SIG-M5 (cell line): ENCODE results near the gene MGLL.

Source experiments
- DNase-seq: peaks from one replicate; lab custom pipeline; 2025; lab: John Stamatoyannopoulos, UW

The MGLL gene

DNA sequence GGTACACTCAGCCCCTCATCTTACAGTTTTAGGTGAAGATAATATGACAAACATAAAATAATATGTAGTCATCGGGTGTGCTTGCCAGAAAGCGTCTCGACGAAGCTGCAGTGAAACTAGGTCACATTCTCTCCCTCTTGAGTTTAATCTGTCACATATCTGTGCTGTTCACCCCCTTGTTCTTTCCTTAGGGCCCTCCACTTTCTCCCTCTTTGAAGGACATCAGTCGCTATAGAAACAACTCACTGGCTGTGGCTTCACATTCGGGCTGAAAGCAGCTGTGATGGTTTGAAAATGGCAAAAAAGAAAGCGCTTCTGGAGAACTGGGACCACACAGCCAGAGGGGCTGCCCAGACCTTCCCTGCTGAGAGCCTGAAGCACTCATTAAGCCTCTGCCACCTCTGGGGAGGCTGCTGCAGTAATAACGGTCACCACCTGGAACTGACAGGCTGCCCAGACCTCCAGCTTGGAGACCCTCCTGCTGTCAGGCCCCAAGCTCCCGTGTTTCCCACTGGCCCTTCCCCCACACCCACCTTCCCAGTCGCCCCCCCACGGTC lies 99.2 kb downstream of the MGLL start:
- DNase-seq = no peak

DNA sequence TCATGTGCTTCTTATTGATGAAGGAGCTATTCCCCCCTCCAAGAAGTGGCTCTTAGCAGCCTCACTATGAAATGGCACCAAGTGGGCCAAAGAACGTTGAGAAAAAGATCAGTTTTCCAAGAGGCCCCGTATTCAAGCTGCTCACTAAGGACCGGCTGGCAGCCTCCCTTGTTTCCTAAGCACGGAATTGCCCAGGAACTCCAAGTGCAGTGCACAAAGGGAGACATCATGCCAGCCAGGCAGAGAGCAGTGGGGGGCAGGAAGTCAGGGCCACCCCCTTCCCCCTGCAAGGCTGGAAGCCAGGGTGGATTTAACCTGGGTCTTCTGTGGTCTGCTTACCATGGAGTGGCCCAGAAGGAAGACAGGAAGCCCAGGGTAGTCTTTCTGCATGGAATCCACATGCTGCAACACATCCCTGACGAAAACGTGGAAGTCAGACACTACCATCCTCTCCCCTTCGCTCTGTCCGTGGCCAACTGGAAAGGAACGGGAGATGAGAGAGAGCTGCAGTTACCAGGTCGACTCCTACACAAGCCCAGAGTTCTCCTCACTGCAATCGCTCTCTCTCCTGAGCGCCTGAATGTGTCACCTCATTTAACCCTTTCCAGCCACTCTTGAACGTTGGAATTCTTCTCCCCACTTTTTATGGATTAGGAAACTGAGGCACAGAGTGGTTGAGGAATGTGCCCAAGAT lies 100.1 kb downstream of the MGLL start:
- no peak for DNase-seq

DNA sequence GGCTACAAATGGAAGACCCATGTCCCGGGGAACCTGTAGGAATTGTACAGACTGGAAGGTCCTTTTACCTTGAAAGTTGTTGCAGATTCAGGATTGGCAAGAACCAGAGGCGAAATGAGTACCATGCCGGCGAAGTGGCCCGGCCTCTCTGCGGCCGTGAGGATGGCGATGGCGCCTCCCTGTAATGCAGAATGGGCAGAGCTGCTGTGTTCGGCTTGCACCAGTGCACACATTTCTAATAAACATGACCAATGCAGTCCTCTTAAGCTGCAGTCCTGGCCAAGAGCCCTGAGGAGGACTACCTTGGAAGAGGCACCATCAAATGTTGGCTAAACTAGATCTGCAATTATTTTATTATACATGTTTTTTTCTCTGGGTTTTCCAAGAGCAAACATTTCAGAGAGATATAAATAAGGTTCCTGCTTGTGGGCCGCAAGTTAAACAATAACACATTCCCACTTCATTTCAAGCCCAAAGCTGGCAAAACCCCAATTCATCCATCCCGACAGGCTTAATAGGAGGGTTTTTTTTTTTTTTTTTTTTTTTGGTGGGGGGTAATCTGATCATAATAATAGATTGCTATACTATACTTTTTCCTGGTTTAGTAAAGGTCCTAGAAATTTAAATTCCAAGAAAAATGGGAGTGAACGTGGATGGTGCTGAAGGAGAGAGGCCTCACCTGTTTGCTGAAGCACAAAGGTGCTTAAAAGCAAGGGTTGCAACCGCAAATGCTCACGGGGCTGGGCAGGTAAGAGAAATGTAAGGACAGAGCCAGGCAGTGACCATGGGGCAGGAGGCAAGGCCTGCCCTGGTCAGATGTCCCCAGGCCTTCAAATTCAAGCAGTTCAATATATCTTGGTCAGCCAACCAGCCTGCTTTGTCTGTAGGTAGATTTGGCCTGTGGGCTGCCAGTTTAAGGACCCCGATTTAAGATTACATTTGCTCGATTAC lies 101.1 kb downstream of the MGLL start:
- DNase-seq = no peak

DNA sequence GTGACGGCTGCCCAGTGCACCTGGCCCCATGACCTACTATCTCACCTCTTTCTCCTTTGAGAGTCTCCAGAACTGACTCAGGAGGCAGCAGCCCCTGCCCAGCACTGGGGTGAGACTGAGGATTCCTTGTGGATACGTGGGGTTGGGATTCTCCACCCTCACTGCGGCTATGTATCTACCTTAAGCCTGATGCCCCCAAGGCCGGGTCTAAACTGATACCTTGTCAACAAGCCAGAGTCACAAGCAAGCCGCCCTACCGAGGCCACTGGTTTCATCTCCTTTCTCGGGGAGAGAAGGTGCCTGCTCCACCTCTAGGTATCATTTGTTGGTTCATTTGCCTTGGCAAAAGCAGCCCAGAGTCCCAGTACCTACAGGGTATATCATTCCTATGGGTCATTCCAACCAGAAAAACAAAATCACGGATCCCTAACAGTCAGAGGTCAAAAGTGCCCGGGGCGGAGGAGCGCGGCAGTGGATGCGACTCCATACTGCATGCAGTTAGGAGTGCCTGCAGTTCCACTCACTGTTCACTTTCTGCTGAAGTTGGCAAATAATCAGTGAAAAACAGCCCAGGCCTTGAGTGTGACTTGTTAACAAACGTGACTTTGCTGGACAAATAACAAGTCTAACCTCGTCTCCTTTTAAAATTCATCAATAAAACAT lies 102.0 kb downstream of the MGLL start:
- DNase-seq = no peak

DNA sequence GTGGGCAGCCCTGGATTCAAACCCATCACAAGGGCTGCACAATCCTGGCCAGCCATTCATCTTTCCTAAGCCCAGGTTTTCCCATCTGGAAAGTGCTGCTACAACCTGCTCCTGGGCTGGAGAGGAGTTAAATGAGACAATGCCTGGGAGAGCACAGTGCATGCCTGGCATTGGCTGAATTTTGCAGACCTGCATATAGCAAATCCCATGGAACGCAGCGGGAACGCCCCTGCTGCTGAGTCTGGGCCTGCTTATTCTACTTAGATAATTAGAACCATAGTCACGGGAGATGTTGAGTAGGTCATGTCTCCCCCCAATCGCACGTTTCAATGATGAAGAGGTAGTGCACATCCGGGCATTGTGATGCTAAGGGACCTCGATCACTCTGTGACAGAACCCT lies 102.9 kb downstream of the MGLL start:
- no peak for DNase-seq

DNA sequence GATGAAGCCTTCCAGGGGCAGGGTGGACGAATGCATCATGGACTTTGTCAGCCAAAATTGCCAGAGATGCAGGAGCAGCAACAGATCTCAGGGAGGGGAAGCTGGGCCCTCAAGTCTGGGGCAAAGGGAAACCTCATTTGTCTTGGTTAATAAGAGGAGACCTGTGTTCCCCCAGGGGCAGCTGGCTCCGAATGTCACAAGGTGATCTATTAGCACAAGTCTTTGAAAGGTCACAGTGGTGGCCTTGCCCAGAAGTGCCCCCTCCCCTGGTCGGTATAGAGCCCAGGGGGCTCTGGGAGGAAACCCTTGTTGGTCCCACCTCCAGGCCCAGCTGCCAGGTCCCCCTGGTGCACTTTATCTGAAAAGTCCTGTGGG lies 103.4 kb downstream of the MGLL start:
- no peak for DNase-seq

DNA sequence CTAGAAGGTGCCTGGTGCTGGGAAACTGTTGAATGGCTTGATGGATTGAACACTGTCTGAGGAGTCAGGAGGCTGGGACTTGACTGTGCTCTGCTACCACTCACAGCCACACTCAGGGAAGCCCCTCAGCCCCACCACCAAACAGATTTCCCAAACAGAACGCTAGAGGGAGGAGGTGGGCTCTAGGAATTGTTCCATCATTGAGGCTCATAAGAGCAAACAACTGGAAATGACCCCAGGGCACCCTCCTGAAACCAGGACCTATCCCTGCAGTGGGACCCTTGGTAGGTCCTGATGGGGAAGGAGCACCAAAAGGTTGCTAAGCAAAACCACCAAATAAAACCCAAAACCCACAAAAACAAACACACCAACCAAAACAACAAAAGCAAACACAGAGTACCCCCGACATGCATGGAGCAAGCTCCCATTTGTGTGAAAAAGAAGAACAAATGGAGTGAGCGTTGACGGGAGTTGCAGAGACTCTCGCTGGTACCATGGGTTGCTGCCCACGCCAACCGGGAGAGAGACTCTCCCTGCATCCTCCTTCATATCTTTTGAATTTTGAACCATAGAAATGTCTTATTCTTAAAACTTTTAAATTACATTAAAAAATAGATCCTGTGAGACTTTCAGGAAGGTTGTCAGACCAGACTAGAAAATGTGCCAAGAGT lies 103.9 kb downstream of the MGLL start:
- no peak for DNase-seq

DNA sequence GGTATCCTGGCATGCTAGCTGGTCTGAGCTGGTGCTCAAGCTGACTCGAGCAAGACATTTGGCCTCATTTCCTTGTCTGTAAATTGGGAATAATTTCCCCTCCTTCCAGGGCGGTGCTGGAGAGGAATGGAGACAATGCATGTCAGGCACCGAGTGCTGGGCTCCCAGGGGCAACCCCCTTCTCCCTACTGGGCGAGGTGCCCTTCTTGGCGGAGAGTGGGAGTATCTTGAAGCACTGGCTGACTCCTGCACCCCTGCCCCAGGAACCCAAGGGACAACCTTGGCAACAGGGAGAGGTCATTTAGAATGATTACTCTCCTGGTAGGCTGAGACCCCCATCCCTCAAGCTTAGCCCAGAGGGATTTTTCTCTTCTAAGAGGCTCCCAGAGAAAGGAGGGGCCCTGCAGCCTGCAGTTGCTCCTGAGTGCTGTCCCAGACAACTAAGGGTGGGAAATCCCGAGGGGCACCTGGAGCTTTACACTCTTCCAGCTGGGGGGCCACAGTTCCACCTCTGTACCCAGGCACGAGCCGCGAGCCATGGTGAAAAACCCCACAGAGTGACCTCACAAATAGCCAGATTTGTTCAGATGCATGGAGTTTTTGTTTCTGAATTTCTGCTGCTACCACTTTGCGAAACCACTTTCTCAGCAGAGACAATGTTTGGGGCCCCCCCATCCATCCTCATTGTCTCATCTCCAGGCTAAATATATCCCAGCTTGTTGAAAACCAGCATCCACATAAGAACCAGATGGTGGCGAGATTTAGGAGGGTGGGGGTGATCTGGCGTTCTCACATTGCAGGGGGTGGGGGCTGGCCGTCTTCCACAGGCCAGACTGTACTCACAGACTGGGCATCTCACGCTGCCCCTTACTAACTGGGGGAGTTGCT lies 104.7 kb downstream of the MGLL start:
- no peak for DNase-seq

DNA sequence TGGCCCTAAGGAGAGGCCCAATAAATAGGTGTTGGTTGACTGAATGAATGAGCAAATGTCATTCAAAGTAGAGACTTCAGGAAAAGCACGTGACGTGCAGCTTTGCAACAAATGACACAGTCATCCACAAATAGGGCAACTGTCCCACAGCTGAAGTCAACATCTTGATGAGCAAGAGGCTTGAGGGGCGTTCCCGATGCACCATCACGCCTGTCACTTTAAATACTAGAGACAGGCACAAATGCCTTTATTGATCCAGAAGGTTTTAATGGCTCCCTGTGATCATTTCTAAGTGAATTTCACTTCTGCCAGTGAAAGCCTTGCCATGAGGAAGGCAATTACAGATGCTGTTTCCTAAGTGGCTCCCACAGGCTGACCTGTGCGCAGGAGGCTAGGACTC lies 105.9 kb downstream of the MGLL start:
- DNase-seq = no peak

DNA sequence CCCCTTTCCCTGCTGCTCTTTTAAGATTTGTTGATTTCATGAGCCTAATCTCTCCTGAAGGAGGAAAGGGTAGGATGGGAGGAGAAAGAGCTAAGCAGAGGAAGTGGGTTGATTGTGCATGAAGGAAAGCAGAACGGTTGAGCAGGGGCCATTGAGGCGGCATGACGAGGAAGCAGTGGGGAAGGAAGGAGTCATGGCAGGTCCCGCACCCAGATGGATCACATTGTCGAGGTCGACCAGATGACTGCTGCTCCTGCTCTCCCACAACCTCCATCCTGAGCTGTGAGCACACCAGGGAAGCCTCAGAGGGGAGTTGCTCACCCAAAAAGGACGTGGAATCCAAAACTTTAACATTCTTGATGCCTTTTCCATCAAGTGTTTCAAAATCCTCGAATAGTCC lies 106.8 kb downstream of the MGLL start:
- no peak for DNase-seq

DNA sequence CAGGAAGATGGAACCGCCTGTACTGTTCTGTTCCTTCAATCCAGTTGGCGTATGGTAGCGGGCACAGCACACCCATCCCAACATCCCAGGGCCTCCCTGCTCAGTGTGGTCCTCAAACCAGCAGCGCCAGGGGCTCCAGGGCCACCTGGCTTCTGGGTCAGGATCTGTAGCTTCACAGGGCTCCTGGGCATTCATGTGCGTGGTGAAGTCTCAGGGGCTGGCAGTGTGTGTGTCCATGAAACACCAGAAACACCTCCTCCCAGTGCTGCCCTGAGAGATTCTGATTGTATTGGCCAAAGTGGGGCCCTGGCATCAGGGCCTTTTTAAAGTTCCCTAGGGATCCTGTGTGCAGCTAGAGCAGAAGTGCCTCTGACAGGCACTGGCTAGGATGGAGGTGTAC lies 107.4 kb downstream of the MGLL start:
- no peak for DNase-seq

DNA sequence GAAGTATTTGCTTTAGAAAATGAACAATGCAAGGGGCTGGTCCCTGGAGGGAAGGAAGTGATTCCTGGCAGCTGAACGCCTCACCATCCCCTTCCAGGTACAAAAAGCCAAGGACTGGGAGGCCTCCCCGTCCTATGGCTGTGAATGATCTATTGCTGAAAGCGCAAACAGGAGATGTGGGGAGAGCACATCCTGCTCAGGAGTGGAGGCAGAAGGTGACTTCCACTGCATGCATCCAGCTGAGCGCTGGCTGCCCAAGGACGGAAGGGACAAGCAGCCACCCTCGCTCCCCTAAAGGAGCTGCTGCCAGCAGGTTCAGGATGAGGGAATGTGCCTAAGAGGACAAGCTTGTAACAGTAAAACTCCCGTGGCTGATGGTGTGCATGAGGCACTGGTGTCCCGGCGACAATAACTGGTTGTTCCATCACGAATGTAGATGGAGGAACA lies 108.2 kb downstream of the MGLL start:
- DNase-seq = no peak

DNA sequence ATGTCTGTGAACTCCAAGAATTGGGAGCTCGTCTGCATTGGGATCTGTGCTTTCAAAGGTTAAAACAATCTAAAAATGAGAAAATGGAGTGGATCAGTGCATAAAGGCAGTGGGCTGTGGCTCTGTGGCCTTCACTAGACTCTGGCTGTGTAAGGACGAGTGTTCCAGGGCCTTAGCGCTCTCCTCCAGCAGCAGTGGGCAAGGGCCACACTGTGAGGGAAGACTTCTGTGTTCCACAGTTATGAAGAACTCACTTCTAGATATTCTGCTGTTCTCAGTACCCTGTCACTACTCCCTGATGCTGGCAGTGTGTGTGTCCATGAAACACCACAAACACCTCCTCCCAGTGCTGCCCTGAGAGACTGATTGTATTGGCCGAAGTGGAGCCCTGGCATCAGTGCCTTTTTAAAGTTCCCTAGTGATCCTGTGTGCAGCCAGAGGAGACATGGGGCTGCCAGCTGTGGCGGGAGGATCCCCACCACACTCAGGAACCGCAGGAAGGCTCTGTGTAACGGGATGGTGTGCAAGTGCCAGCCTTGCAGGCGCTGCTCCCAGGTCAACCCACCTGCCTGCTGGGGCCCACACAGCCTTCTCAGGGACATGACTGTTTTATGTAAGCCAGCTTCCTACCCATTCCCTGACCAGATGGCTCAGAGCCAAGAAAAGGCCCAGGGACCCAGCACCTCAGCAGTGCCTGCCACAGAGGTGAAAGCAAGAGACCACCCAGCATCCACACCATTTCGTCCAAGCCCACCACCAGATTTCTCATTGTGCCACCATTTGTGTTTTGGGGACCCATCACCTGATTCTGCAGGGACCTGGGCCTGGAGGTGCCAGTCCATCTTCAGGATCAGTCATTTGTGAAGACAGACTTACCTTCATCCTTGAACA lies 109.2 kb downstream of the MGLL start:
- DNase-seq = no peak

DNA sequence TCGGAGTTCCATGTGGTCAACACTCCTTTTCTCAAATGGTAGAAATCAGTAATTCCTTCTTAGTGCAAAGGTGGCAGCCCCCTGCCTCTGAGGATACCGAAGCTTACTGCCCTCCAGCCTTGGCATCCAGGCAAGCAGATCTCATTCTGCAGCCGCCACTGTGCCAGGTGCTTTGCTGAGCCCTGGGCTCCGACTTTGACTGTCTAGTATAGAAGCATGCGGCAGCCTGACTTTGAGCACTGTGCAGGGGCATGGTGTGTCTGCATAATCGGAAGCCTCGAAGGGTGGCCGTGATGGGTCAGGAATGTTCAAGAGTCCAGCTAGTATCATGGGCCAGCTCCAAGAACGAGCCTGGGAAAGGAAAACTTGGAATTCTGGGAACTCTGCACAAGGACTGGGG lies 109.9 kb downstream of the MGLL start:
- no peak for DNase-seq

DNA sequence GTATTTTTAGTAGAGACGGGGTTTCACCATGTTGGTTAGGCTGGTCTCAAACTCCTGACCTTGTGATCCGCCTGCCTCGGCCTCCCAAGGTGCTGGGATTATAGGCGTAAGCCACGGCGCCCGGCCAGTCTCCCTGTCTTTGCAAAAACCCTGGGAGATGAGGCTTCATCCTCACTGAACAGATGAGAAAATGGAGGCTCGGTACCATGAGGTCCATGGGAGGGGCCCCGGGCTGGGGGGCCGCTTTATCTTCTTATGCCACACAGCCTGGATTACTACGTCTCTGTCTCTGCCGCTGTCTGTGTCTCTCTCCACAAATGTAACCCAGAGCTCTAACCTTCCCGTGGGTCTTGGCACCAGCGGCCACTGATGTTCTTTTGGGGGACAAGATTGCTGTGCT lies 110.4 kb downstream of the MGLL start:
- DNase-seq = no peak

DNA sequence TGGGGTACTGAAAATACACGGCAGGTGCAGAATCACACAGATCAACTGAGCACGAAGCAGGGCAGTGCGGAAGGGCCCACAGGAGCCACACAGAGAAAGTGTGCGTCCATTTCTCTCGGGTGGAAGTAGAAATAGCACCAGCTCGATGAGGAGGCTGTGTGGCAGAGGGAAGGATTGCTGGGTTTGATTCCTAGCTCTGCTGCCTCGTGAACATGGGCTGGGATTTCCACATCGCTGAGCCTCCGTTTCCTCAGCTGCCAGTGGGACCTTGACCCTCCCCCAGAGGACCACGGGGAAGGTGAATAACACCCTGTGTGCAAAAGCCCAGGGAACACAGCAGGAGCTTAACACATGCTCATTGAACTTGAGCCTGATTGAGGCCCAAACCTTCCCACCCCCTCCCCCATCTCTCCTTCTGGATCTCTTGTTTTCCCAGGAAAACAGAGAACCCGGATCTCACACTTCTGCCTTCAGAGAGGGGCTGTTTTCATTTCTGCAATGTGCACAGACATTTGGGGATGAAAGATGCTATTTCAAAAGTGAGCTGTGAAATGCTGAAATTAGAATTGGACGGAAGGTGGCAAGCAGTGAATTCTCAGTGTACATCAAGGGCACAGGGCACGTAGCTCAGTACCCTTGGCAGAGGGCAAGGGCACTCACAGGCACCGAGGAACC lies 111.2 kb downstream of the MGLL start:
- no peak for DNase-seq

DNA sequence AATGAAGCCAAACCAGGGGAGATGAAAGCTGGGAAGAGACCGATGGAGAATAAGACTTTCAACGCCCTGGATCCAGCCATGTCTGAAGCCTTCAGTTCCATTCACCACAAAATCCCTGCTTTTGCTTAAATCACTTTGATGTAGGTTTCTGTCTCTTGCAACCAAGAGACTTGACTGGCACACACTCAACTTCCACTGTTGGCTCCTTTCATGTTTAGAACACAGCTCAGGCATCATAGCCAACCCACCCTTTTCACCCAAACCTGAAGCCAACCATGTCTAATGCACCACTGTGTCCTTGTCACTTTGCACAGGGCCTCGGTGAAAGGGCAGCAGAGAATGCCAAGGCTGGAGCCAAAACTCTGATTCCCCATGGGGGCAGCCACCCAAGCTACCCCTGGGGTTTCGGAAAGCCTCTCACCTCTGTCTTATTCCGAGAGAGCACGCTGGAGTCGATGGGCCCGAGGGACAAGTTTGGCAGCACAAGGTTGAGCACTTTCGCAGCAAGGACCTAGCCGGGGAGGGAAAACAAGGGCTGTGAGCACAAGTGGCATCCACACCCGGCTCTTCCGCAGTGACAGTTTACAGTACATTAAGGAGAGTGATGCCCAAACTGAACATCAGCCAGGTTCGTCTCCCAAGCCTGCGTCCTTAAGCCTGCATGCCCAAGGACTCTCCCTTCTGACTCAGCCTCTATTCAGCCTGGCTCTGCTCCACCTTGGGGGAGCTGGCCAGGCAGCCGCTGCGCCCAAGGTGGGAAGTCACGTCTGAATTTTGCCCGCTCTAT lies 112.0 kb downstream of the MGLL start:
- DNase-seq = no peak

DNA sequence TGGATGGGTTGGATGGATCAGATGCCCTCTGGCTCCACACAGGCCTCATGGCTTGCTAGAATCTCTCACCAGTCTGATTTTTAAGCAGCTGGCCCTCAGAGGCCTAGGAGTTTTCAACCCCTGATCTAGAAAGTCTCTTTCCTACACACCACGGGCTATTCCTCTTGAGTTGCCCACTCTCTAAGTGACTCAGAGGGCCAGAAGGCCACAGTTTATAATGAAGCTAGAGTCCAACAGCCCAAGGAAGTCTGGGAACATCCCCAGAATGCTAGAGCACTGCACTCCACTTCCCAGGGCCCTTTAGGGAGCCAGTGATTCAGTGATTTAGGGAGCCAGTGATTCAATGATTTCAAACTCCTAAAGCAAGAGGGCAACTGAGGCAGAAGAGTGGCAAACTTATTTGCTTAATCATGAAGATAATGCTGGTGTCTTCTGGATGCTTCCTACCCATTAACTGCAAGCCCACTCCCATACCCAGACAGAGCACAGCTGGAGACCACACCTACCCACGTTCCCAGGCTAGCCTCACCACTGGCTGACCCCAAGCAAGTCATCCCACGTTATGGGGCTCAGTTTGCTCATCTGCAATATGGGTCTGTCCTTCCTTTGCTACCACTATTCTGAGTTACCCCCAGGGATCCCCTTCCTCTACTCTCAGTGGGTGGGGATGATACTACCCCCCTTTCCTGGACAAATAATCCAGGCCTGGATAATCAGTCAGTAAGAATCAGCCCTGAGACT lies 112.8 kb downstream of the MGLL start:
- DNase-seq = no peak
